H9 (cell line): ENCODE data around the gene AIG1. TPM values are rescaled to one million over a fixed set of nuclear protein-coding genes. Genes with fewer than 3 reads are reported as not detected.

Experiments
- DNase-seq: peaks from one replicate; pipeline ENCODE4 v3.0.0-alpha.2; 2017
- H2AFZ ChIP-seq: one replicate; pipeline ENCODE4 v1.6.1; 2013; ENCODE audit warnings: mild to moderate bottlenecking, low read length, control low read depth, moderate library complexity
- H2AK5ac ChIP-seq: 2 replicates; pipeline ENCODE4 v1.6.1; 2013; ENCODE audit warnings: low read length, control low read depth, mixed read lengths; ENCODE audit not compliant: insufficient read length
- H2BK120ac ChIP-seq: one replicate; pipeline ENCODE4 v1.6.1; 2013; ENCODE audit warnings: low read depth, mild to moderate bottlenecking, low read length, control low read depth, inconsistent platforms; ENCODE audit not compliant: poor library complexity, severe bottlenecking
- H2BK12ac ChIP-seq: 2 replicates; pipeline ENCODE4 v1.6.1; 2013; ENCODE audit warnings: low read length, control low read depth, mixed read lengths, low read depth; ENCODE audit not compliant: insufficient read length
- H2BK15ac ChIP-seq: 2 replicates; pipeline ENCODE4 v1.6.1; 2013; ENCODE audit warnings: low read depth, low read length, control low read depth
- H2BK20ac ChIP-seq: one replicate; pipeline ENCODE4 v1.6.1; 2013; ENCODE audit warnings: low read depth, mild to moderate bottlenecking, low read length, control low read depth, inconsistent platforms; ENCODE audit not compliant: poor library complexity, severe bottlenecking
- H2BK5ac ChIP-seq: 2 replicates; pipeline ENCODE4 v1.6.1; 2013; ENCODE audit warnings: low read length, control low read depth, mixed read lengths; ENCODE audit not compliant: insufficient read length
- H3K14ac ChIP-seq: 2 replicates; pipeline ENCODE4 v1.6.1; 2013; ENCODE audit warnings: low read length, control low read depth; ENCODE audit not compliant: insufficient read depth
- H3K18ac ChIP-seq: 2 replicates; pipeline ENCODE4 v1.6.1; 2013; ENCODE audit warnings: low read depth, mild to moderate bottlenecking, mixed read lengths, low read length, control low read depth; ENCODE audit not compliant: insufficient read length
- H3K23ac ChIP-seq: 2 replicates; pipeline ENCODE4 v1.6.1; 2013; ENCODE audit warnings: low read length, control low read depth, mixed read lengths, low read depth; ENCODE audit not compliant: insufficient read length
- H3K23me2 ChIP-seq: 2 replicates; pipeline ENCODE4 v1.6.1; 2013; ENCODE audit warnings: low read depth, mild to moderate bottlenecking, mixed read lengths, low read length, control low read depth; ENCODE audit not compliant: insufficient read length, poor library complexity, severe bottlenecking
- H3K27ac ChIP-seq: 2 replicates; pipeline ENCODE4 v1.5.1; 2013; ENCODE audit warnings: low read length, control low read depth, mixed read lengths, low read depth; ENCODE audit not compliant: insufficient read length
- H3K27me3 ChIP-seq: 2 replicates; pipeline ENCODE4 v1.6.1; 2013; ENCODE audit warnings: low read length, control low read depth, inconsistent platforms; ENCODE audit not compliant: insufficient read depth
- H3K4ac ChIP-seq: 2 replicates; pipeline ENCODE4 v1.6.1; 2013; ENCODE audit warnings: low read depth, mild to moderate bottlenecking, control low read depth, inconsistent platforms, low read length, moderate library complexity
- H3K4me1 ChIP-seq: 2 replicates; pipeline ENCODE4 v1.6.1; 2013; ENCODE audit warnings: low read length, control low read depth, inconsistent platforms; ENCODE audit not compliant: insufficient read depth
- H3K4me2 ChIP-seq: 2 replicates; pipeline ENCODE4 v1.6.1; 2013; ENCODE audit warnings: low read length, control low read depth, mixed read lengths; ENCODE audit not compliant: insufficient read length, insufficient read depth
- H3K56ac ChIP-seq: 2 replicates; pipeline ENCODE4 v1.6.1; 2013; ENCODE audit warnings: low read depth, mild to moderate bottlenecking, mixed read lengths, low read length, control low read depth; ENCODE audit not compliant: insufficient read length
- H3K79me1 ChIP-seq: 2 replicates; pipeline ENCODE4 v1.6.1; 2013; ENCODE audit warnings: low read depth, mild to moderate bottlenecking, moderate library complexity, low read length, control low read depth, inconsistent platforms; ENCODE audit not compliant: insufficient read depth, poor library complexity, severe bottlenecking
- H3K79me2 ChIP-seq: 2 replicates; pipeline ENCODE4 v1.6.1; 2013; ENCODE audit warnings: low read length, control low read depth, inconsistent platforms; ENCODE audit not compliant: insufficient read depth
- H3K9ac ChIP-seq: 2 replicates; pipeline ENCODE4 v1.6.1; 2013; ENCODE audit warnings: low read length, control low read depth, mixed read lengths; ENCODE audit not compliant: insufficient read length; ENCODE audit errors: extremely low read depth
- H3K9me3 ChIP-seq: one replicate; pipeline ENCODE4 v1.6.1; 2013; ENCODE audit warnings: low read depth, low read length, inconsistent platforms; ENCODE audit not compliant: control insufficient read depth
- H3T11ph ChIP-seq: one replicate; pipeline ENCODE4 v1.6.1; 2013; ENCODE audit warnings: mild to moderate bottlenecking, low read length, control low read depth, inconsistent platforms
- H4K20me1 ChIP-seq: one replicate; pipeline ENCODE4 v1.6.1; 2013; ENCODE audit not compliant: control insufficient read depth, insufficient read length, insufficient read depth
- H4K5ac ChIP-seq: 2 replicates; pipeline ENCODE4 v1.6.1; 2013; ENCODE audit warnings: low read depth, mild to moderate bottlenecking, mixed read lengths, low read length, control low read depth; ENCODE audit not compliant: insufficient read length
- H4K8ac ChIP-seq: replicated peaks from 2 replicates; pipeline ENCODE4 v1.6.1; 2013; ENCODE audit warnings: low read length, control low read depth, mixed read lengths, low read depth; ENCODE audit not compliant: insufficient read length
- H4K91ac ChIP-seq: 2 replicates; pipeline ENCODE4 v1.6.1; 2013; ENCODE audit warnings: low read depth, mild to moderate bottlenecking, moderate library complexity, mixed read lengths, low read length, control low read depth; ENCODE audit not compliant: insufficient read length
- H3K27ac Mint-ChIP-seq, 3 experiments: 2 replicates in 2 of 3; 3 replicates in 1 of 3; pipeline ENCODE4 v1.8.0; 2020 to 2021; ENCODE audit warnings: mixed read lengths in 3 of 3, mild to moderate bottlenecking in 1 of 3, moderate library complexity in 1 of 3
- H3K27me3 Mint-ChIP-seq: 2 replicates; pipeline ENCODE4 v1.8.0; 2021; ENCODE audit warnings: low read depth, mild to moderate bottlenecking, moderate library complexity, mixed read lengths
- H3K36me3 Mint-ChIP-seq, 3 experiments: 2 replicates in 2 of 3; 3 replicates in 1 of 3; pipeline ENCODE4 v1.8.0; 2020 to 2021; ENCODE audit warnings: low read depth in 3 of 3, mixed read lengths in 3 of 3; ENCODE audit not compliant: insufficient read depth in 1 of 3
- H3K4me1 Mint-ChIP-seq, 2 experiments: 2 replicates each; pipeline ENCODE4 v1.8.0; 2020; ENCODE audit warnings: mixed read lengths in 2 of 2
- H3K4me3 Mint-ChIP-seq, 2 experiments: 2 replicates in 1 of 2; 3 replicates in 1 of 2; pipeline ENCODE4 v1.8.0; 2020 to 2021; ENCODE audit warnings: mild to moderate bottlenecking in 2 of 2, mixed read lengths in 2 of 2, moderate library complexity in 1 of 2
- H3K9me3 Mint-ChIP-seq, 2 experiments: 2 replicates in 1 of 2; 3 replicates in 1 of 2; pipeline ENCODE4 v1.8.0; 2020; ENCODE audit warnings: mild to moderate bottlenecking in 2 of 2, mixed read lengths in 2 of 2, moderate library complexity in 1 of 2
- WGBS: extraction: QIAGEN DNeasy Blood & Tissue Kit; methylation state at CpG from one replicate; pipeline ENCODE4 v1.1.7; 2013; ENCODE audit warnings: missing lambda C conversion rate, low lambda C conversion rate, mixed read lengths; ENCODE audit not compliant: insufficient read length; ENCODE audit errors: extremely low coverage; 5-methylcytosine and 5-hydroxymethylcytosine counted together
- total RNA-seq: library from RNA; stranded (reverse); gene quantifications from 2 replicates; pipeline ENCODE4 v1.2.1, GENCODE V29; 2021
- TF ChIP-seq, protein P1 (sequence below): fragments of 200-600 bp; sonication (generic); conservative IDR thresholded peaks from 3 replicates; pipeline ENCODE4 v1.8.0; 2021; ENCODE audit warnings: antibody characterized with exemption, mild to moderate bottlenecking

AIG1 gene
- total RNA-seq, 1 experiment from 2014 or later = 44.6 TPM

DNA sequence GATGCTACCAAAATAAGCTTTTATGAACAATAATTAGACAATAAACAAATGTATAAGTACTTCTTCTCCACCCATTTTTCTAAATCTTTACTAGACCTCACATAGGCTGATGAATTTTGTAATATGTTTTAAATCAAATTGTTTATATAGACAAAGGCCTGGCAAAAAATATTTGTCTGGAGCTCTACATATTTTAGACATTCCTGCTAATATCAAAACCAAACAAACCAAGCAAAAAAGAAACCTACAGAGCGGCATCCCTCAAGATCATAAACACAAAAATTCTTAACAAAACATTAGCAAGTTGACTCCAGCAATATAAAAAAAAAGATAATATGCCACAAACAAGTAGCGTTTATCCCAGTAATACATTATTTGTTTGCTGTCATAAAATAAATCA is 302.6 kb downstream of the AIG1 start:
- no peak overlapping the region for H3K23ac ChIP-seq
- H2AK5ac ChIP-seq = no peak overlapping the region
- H3K27me3 ChIP-seq = no peaks in the 10 kb centered on the region
- no peak overlapping the region for H2BK20ac ChIP-seq
- H3K27ac Mint-ChIP-seq = no peak overlapping the region; a peak in 1 of 7 replicates
- no peaks in the 10 kb centered on the region for H3K79me2 ChIP-seq
- DNase-seq = no peak
- no peak overlapping the region for H3K14ac ChIP-seq
- no peak overlapping the region for H3K4ac ChIP-seq
- H2BK12ac ChIP-seq = no peak overlapping the region
- no peaks in the 10 kb centered on the region for H4K20me1 ChIP-seq
- no peaks in the 10 kb centered on the region for H3K27me3 Mint-ChIP-seq
- H3K23me2 ChIP-seq = no peaks in the 10 kb centered on the region
- H2AFZ ChIP-seq = no peak overlapping the region
- no peak overlapping the region for H3K4me3 Mint-ChIP-seq
- H3K18ac ChIP-seq = no peak overlapping the region
- H3K4me1 ChIP-seq = no peaks in the 10 kb centered on the region
- H4K8ac ChIP-seq = no peak overlapping the region
- H4K91ac ChIP-seq = no peak overlapping the region
- H3K27ac ChIP-seq = no peak overlapping the region
- no peak overlapping the region for H3K4me2 ChIP-seq
- no peaks in the 10 kb centered on the region for H3K79me1 ChIP-seq
- H2BK15ac ChIP-seq = no peak overlapping the region
- no peak overlapping the region for H2BK5ac ChIP-seq
- H4K5ac ChIP-seq = no peak overlapping the region
- no CpG with 5 or more reads among the region's 2 CpGs for WGBS
- no peak overlapping the region for H3K56ac ChIP-seq
- TF ChIP-seq, protein P1, sequence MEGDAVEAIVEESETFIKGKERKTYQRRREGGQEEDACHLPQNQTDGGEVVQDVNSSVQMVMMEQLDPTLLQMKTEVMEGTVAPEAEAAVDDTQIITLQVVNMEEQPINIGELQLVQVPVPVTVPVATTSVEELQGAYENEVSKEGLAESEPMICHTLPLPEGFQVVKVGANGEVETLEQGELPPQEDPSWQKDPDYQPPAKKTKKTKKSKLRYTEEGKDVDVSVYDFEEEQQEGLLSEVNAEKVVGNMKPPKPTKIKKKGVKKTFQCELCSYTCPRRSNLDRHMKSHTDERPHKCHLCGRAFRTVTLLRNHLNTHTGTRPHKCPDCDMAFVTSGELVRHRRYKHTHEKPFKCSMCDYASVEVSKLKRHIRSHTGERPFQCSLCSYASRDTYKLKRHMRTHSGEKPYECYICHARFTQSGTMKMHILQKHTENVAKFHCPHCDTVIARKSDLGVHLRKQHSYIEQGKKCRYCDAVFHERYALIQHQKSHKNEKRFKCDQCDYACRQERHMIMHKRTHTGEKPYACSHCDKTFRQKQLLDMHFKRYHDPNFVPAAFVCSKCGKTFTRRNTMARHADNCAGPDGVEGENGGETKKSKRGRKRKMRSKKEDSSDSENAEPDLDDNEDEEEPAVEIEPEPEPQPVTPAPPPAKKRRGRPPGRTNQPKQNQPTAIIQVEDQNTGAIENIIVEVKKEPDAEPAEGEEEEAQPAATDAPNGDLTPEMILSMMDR = no peak
- no peak overlapping the region for H3K9ac ChIP-seq
- H3K9me3 Mint-ChIP-seq = no peaks in the 10 kb centered on the region
- H2BK120ac ChIP-seq = no peak overlapping the region
- H3K4me1 Mint-ChIP-seq = no peaks in the 10 kb centered on the region
- no peaks in the 10 kb centered on the region for H3K9me3 ChIP-seq
- no peaks in the 10 kb centered on the region for H3K36me3 Mint-ChIP-seq
- no peak overlapping the region for H3T11ph ChIP-seq
